ENCODE results near the gene MAP4K4.
"Not testable (repeated sequence)": the region's sequence is repeated elsewhere in the genome, so short reads cannot be mapped to it uniquely, and the experiment has no call there.

The MAP4K4 gene

GRCh38 chr2:101771227-101771902, 73.9 kb downstream of the MAP4K4 start:
- DNase-seq = no peak

GRCh38 chr2:101771910-101772321, 74.4 kb downstream of the MAP4K4 start:
- no peak for DNase-seq

GRCh38 chr2:101773137-101773536, 75.6 kb downstream of the MAP4K4 start:
- DNase-seq = no peak

- not testable (repeated sequence) for DNase-seq
Observed at GRCh38 chr2:101773961-101774360, 76.5 kb downstream of the MAP4K4 start.

- DNase-seq = no peak
Observed at GRCh38 chr2:101775092-101775491, 77.6 kb downstream of the MAP4K4 start.

GRCh38 chr2:101775636-101776035, 78.1 kb downstream of the MAP4K4 start:
- no peak for DNase-seq

GRCh38 chr2:101776172-101777043, 78.9 kb downstream of the MAP4K4 start:
- no peak for DNase-seq

GRCh38 chr2:101777337-101777736, 79.8 kb downstream of the MAP4K4 start:
- no peak for DNase-seq

- DNase-seq = no peak
Observed at GRCh38 chr2:101778102-101778501, 80.6 kb downstream of the MAP4K4 start.

GRCh38 chr2:101779190-101779589, 81.7 kb downstream of the MAP4K4 start:
- DNase-seq = no peak

GRCh38 chr2:101779656-101780055, 82.1 kb downstream of the MAP4K4 start:
- DNase-seq = no peak

GRCh38 chr2:101781326-101781725, 83.8 kb downstream of the MAP4K4 start:
- no peak for DNase-seq

GRCh38 chr2:101781791-101782426, 84.4 kb downstream of the MAP4K4 start:
- DNase-seq = no peak

GRCh38 chr2:101782427-101782792, 84.9 kb downstream of the MAP4K4 start:
- no peak for DNase-seq

- DNase-seq = no peak
Observed at GRCh38 chr2:101787097-101787496, 89.6 kb downstream of the MAP4K4 start.

GRCh38 chr2:101788565-101788964, 91.1 kb downstream of the MAP4K4 start:
- DNase-seq = no peak

- DNase-seq = no peak
Observed at GRCh38 chr2:101788995-101789970, 91.8 kb downstream of the MAP4K4 start.

GRCh38 chr2:101790416-101790815, 92.9 kb downstream of the MAP4K4 start:
- DNase-seq = no peak

- no peak for DNase-seq
Observed at GRCh38 chr2:101790857-101791256, 93.3 kb downstream of the MAP4K4 start.

- no peak for DNase-seq
Observed at GRCh38 chr2:101792208-101792607, 94.7 kb downstream of the MAP4K4 start.

- no peak for DNase-seq
Observed at GRCh38 chr2:101793277-101793969, 95.9 kb downstream of the MAP4K4 start.

- DNase-seq = no peak
Observed at GRCh38 chr2:101794141-101794540, 96.6 kb downstream of the MAP4K4 start.

Data from activated CD4-positive, alpha-beta T cell treated with anti-CD3 and anti-CD28 coated beads, Interleukin-2, amount 50 U/mL, for 1 hour (primary cell).